Small intestine (tissue), 7 donors: ENCODE results near the gene OR10H1. TPM values are rescaled to one million over a fixed set of nuclear protein-coding genes. Genes with fewer than 3 reads are reported as not detected.
"Not testable (repeated sequence)": the region's sequence is repeated elsewhere in the genome, so short reads cannot be mapped to it uniquely, and the experiment has no call there.

Source experiments
- DNase-seq, 2 donors: peaks; one replicate each; pipeline versions ENCODE4 v3.0.0 to v3.0.0-alpha.2; 2013
- FAIRE-seq: peaks from 2 replicates; lab custom pipeline; 2012; peaks lifted over from hg19 to GRCh38; lab: Jason Lieb, UNC
- H3K27ac ChIP-seq, 3 donors: one replicate each; pipeline ENCODE4 v1.5.1; 2013; ENCODE audit warnings: low read length in 2 of 3, mild to moderate bottlenecking in 2 of 3, control low read depth in 1 of 3, inconsistent platforms in 1 of 3, low read depth in 1 of 3, moderate library complexity in 1 of 3
- H3K27me3 ChIP-seq, 3 donors: one replicate each; pipeline ENCODE4 v1.6.1; 2013; ENCODE audit warnings: low read length in 3 of 3, inconsistent platforms in 1 of 3; ENCODE audit not compliant: control insufficient read depth in 3 of 3, insufficient read depth in 3 of 3
- H3K36me3 ChIP-seq, 3 donors: one replicate each; pipeline ENCODE4 v1.6.1; 2013; ENCODE audit warnings: low read length in 3 of 3, inconsistent platforms in 1 of 3, low read depth in 1 of 3, mild to moderate bottlenecking in 1 of 3, moderate library complexity in 1 of 3; ENCODE audit not compliant: control insufficient read depth in 3 of 3, insufficient read depth in 2 of 3
- H3K4me1 ChIP-seq, 3 donors: one replicate each; pipeline ENCODE4 v1.6.1; 2013; ENCODE audit warnings: low read length in 2 of 3, inconsistent platforms in 1 of 3, low read depth in 1 of 3, mild to moderate bottlenecking in 1 of 3, moderate library complexity in 1 of 3; ENCODE audit not compliant: control insufficient read depth in 3 of 3, insufficient read depth in 2 of 3
- H3K4me3 ChIP-seq, 3 donors: one replicate each; pipeline ENCODE4 v1.5.1; 2013; ENCODE audit warnings: low read length in 3 of 3, control low read depth in 1 of 3, inconsistent platforms in 1 of 3, low read depth in 1 of 3, mild to moderate bottlenecking in 1 of 3, moderate library complexity in 1 of 3
- H3K9me3 ChIP-seq, 2 donors: one replicate each; pipeline ENCODE4 v1.6.1; 2013; ENCODE audit warnings: low read depth in 1 of 2, low read length in 1 of 2; ENCODE audit not compliant: control insufficient read depth in 2 of 2, insufficient read depth in 1 of 2
- WGBS, 3 donors: extraction: QIAGEN DNeasy Blood & Tissue Kit; methylation state at CpG; one replicate each; pipeline ENCODE4 v1.1.7; 2013; 5-methylcytosine and 5-hydroxymethylcytosine counted together
- polyA plus RNA-seq, 4 donors: library from polyadenylated mRNA; stranded (reverse) in 3 of 4; unstranded in 1 of 4; fragments of 200-250 nt in 3 of 4; fragments of 120-200 nt in 1 of 4; gene quantifications; one replicate each; pipeline versions ENCODE4 v1.2.1 to v1.2.3, GENCODE V29; 2013
- donor health status: healthy with polysubstance abuse.
- donor health status: control.
- donor health status: control.
- donor health status: Bipolar disorder and iron deficiency.
- donor health status: healthy.

Gene OR10H1
- polyA plus RNA-seq, 4 donors = not detected

DNA sequence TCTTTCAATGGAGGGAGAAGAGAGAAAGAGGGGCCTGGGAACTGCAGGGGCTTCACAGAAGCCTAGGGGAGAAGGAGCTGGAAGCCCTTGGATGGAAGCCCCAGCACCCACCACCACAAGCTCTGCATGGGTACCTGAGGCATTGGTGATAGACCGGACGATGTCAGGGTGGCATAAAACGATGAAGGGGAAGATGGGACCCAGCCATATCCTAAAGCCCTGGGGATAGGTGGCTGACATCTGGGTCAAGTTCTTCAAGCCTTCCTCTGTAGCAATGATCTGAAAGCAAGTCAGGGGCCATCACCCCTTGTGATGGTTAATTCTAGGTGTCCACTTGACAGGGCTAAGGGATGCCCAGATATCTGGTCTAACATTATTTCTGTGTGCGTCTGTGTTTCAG, 39.2 kb downstream of the OR10H1 start:
- no peak overlapping the region for H3K27ac ChIP-seq
- H3K36me3 ChIP-seq = no peaks in the 10 kb centered on the region
- H3K4me1 ChIP-seq = no peaks in the 10 kb centered on the region
- no peak overlapping the region for H3K4me3 ChIP-seq
- 87 to 90% (median 88%) methylated on average over 4 of the region's 4 CpGs for WGBS, 3 donors
- DNase-seq (no peak), FAIRE-seq (no peak)
- H3K27me3 ChIP-seq = no peaks in the 10 kb centered on the region
- H3K9me3 ChIP-seq = no peaks in the 10 kb centered on the region

DNA sequence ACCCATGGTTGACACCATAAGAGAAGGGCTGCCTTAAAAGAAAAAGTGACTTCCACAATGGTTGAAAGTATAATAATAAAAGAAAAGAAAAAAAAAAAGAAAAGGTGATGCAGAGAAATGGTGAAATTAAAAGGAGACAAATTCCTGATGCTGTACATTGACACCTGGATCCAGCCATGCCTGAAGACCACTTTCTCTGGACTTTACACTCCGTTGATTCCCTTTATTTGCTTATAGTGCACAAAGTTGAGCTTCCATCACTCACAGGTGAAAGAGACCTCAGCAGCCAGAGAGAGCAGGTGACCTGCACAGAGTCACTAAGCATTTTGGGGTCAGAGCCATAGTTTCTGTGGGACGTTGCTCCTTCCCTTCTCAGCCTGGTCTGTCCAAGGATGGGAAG, 40.2 kb downstream of the OR10H1 start:
- H3K4me3 ChIP-seq = no peak overlapping the region
- no peak for DNase-seq
- no peaks in the 10 kb centered on the region for H3K27me3 ChIP-seq
- no peak for FAIRE-seq
- WGBS, 3 donors = 47 to 67% (median 51%) methylated on average over 2 of the region's 2 CpGs
- H3K27ac ChIP-seq = no peak overlapping the region
- H3K4me1 ChIP-seq = no peaks in the 10 kb centered on the region
- no peaks in the 10 kb centered on the region for H3K36me3 ChIP-seq
- no peaks in the 10 kb centered on the region for H3K9me3 ChIP-seq

DNA sequence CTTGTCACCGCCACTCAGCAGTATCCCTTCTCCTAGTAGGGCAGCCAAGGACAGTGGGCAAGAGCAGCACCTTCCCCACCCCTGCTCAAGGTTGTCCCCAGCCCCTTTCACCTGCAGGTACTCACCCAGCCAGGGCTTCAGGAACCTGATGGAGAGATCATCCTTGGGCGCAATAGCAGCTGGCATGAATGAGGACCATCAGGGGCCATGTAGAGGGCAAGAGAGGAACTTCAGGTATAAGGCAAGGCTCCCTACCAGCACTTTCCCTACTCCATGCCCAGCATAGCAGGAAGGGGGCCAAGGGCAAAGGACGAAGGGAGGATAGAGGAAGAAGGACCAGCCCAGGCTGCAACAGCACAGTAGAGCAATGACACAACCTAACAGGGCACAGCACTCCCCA, 41.3 kb downstream of the OR10H1 start:
- not testable (repeated sequence) for H3K4me3 ChIP-seq, H3K9me3 ChIP-seq, H3K27ac ChIP-seq, H3K4me1 ChIP-seq, H3K27me3 ChIP-seq, DNase-seq, H3K36me3 ChIP-seq, FAIRE-seq
- 78 to 86% (median 79%) methylated on average over 2 to 3 of the region's 3 CpGs for WGBS, 3 donors

DNA sequence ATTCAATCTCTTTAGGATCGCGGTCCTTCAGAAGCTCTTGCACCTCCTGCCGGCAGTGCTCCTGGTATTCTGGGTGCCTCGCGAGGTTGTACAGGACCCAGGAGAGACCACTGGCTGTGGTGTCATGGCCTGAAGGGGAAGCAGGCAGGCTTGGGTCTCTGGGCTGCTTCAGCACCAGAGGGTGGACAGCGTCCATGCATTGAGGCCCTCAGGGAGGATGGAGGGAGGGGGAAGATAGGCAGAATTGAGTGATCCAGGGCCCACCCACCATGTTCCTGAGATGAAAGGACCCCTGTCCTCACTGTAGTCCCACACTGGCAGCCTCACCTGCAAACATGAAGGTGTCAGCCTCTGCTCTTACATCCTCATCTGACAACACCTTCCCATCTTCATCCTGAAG, 45.9 kb downstream of the OR10H1 start:
- no peak for FAIRE-seq
- DNase-seq = no peak
- H3K4me1 ChIP-seq = no peaks in the 10 kb centered on the region
- H3K36me3 ChIP-seq = no peaks in the 10 kb centered on the region
- 37 to 39% (median 39%) methylated on average over 6 of the region's 6 CpGs for WGBS, 3 donors
- no peak overlapping the region for H3K27ac ChIP-seq
- H3K4me3 ChIP-seq = no peak overlapping the region
- H3K27me3 ChIP-seq = no peaks in the 10 kb centered on the region
- no peaks in the 10 kb centered on the region for H3K9me3 ChIP-seq

DNA sequence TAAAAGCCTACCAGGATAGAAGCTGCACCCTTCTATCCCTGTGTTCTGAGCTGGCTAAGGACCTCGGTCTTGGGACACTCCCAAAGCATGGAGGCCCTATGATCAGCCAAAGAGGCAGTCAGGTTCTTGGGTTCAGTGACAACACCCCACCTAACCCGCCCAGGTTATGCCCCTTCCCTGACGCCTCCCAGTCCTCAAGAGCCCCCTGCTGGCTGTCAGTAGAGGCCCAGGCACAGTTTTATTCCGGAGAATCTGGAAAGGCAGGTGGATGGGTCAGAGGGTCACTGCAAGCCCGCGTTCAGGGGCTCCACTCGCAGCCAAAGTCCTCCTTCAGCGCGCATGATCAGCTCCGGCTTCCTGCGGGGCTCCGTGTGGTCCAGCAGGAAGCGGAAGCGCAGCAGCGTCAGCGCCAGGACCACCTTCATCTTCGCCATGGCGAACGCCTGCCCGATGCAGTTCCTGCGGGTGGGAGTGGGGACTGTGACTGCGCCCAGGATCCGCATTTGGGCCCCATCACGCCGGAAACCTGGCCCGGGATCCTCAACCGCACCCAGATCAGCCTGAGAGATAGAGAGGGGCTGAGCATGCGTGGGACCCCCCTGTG, 55.4 kb downstream of the OR10H1 start:
- H3K4me1 ChIP-seq = no peaks in the 10 kb centered on the region
- no peak overlapping the region for H3K4me3 ChIP-seq
- H3K27ac ChIP-seq = no peak overlapping the region
- no peak for FAIRE-seq
- no peaks in the 10 kb centered on the region for H3K9me3 ChIP-seq
- H3K36me3 ChIP-seq = no peaks in the 10 kb centered on the region
- no peaks in the 10 kb centered on the region for H3K27me3 ChIP-seq
- DNase-seq = peak; percentile 22 to 43
- 30 to 36% (median 33%) methylated on average over 28 of the region's 28 CpGs for WGBS, 3 donors

DNA sequence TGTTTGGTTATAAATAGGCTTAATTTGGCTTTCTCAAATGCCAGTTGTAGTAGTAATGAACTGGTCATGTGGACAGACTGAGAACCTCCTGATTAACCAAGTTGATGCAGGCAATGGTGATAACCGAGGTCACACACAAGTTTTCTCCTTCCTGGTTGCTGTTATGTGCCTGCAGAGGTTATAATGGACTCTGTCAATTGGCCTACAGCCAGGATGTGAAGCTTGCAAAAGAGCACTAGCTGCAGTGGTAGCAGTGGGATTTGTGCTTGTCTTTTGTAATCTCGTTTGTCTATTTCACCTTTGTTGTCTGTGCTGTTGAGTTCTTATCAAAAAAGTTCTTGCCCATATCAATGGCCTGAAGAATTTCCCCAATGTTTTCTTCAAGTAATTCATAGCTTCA, 57.1 kb downstream of the OR10H1 start:
- Histone ChIP-seq H3K9me3 (no peaks in the 10 kb centered on the region), H3K4me1 (no peaks in the 10 kb centered on the region), H3K4me3 (no peak overlapping the region), H3K27me3 (no peaks in the 10 kb centered on the region), H3K27ac (no peak overlapping the region), H3K36me3 (no peaks in the 10 kb centered on the region)
- FAIRE-seq = no peak
- peak in 1 of 2 donors; percentile 41 for DNase-seq
- 13 to 45% (median 34%) methylated on average over 2 of the region's 2 CpGs for WGBS, 3 donors

Other genes starting within 250 kb of the OR10H1 start
- gene CYP4F8, start 200.4 kb downstream of the OR10H1 start, polyA plus RNA-seq = not detected
- 10 to 100 TPM in 2 of 4 donors, 1 to 10 TPM in 2; 2.3 to 15.2 (median 7.9) TPM for gene CYP4F3, start 174.8 kb downstream of the OR10H1 start, polyA plus RNA-seq
- 100 to 1,000 TPM in 2 of 4 donors, 10 to 100 TPM in 2; 46.9 to 398 (median 186) TPM for gene CYP4F12, start 142.6 kb downstream of the OR10H1 start, polyA plus RNA-seq
- not detected for gene OR10H2, start 87.6 kb downstream of the OR10H1 start, polyA plus RNA-seq
- not detected for gene OR10H3, start 77.7 kb downstream of the OR10H1 start, polyA plus RNA-seq
- gene OR10H5, start 28.0 kb downstream of the OR10H1 start, polyA plus RNA-seq = not detected
- gene CYP4F2, start 82.4 kb upstream of the OR10H1 start, polyA plus RNA-seq = 100 to 1,000 TPM in 1 of 4 donors, 10 to 100 TPM in 1, 1 to 10 TPM in 2; 3.8 to 135 (median 26.3) TPM
- gene CYP4F11, start 118.9 kb upstream of the OR10H1 start, polyA plus RNA-seq = 10 to 100 TPM in 2 of 4 donors, under 1 TPM in 2; 0.33 to 14.5 (median 6.6) TPM
- gene OR10H4, start 133.3 kb upstream of the OR10H1 start, polyA plus RNA-seq = not detected